OCI-LY1 (cell line): Measurements from ENCODE around the gene TNIP2.

Source experiments
- H2AFZ ChIP-seq: fragments of 200-600 bp; sonication (generic), shearing (Covaris generic); 2 replicates; pipeline ENCODE4 v1.6.0; 2014; ENCODE audit warnings: antibody characterized with exemption, mild to moderate bottlenecking, low read length
- H3F3A ChIP-seq: fragments of 200-600 bp; sonication (generic), shearing (Covaris generic); 2 replicates; pipeline ENCODE4 v1.6.0; 2014; ENCODE audit warnings: mild to moderate bottlenecking, antibody characterized with exemption, low read length, moderate library complexity; ENCODE audit not compliant: insufficient read depth
- H3K27ac ChIP-seq: fragments of 200-600 bp; sonication (generic); 2 replicates; pipeline ENCODE4 v1.5.1; 2014; ENCODE audit warnings: low read length, mixed run types, mild to moderate bottlenecking, low read depth; ENCODE audit not compliant: poor library complexity, severe bottlenecking
- H3K27me3 ChIP-seq: fragments of 200-600 bp; sonication (generic); 2 replicates; pipeline ENCODE4 v1.6.0; 2014; ENCODE audit warnings: antibody characterized with exemption, mild to moderate bottlenecking, low read length, moderate library complexity; ENCODE audit not compliant: insufficient read depth
- H3K36me3 ChIP-seq: fragments of 200-600 bp; sonication (generic); 2 replicates; pipeline ENCODE4 v1.6.1; 2014; ENCODE audit warnings: mild to moderate bottlenecking, antibody characterized with exemption, low read length, moderate library complexity, mixed read lengths; ENCODE audit not compliant: insufficient read depth
- H3K4me1 ChIP-seq: fragments of 200-600 bp; sonication (generic); 2 replicates; pipeline ENCODE4 v1.5.1; 2014; ENCODE audit warnings: mild to moderate bottlenecking, low read length, moderate library complexity; ENCODE audit not compliant: insufficient read depth, severe bottlenecking
- H3K4me2 ChIP-seq: fragments of 200-600 bp; sonication (generic), shearing (Covaris generic); 2 replicates; pipeline ENCODE4 v1.6.1; 2014; ENCODE audit warnings: low read length
- H3K4me3 ChIP-seq: fragments of 200-600 bp; sonication (generic); 2 replicates; pipeline ENCODE4 v1.5.1; 2014; ENCODE audit warnings: low read length, low read depth, mild to moderate bottlenecking, mixed read lengths; ENCODE audit not compliant: poor library complexity, severe bottlenecking
- H3K79me2 ChIP-seq: fragments of 200-600 bp; shearing (Covaris generic); 2 replicates; pipeline ENCODE4 v1.6.1; 2016; ENCODE audit warnings: mixed run types, low read length, mixed read lengths; ENCODE audit not compliant: insufficient read depth
- H3K9ac ChIP-seq: fragments of 200-600 bp; sonication (generic), shearing (Covaris generic); 2 replicates; pipeline ENCODE4 v1.6.1; 2014; ENCODE audit warnings: mild to moderate bottlenecking, low read length, mixed read lengths
- H3K9me2 ChIP-seq: fragments of 200-600 bp; sonication (generic), shearing (Covaris generic); 2 replicates; pipeline ENCODE4 v1.6.1; 2014; ENCODE audit warnings: low read depth, mild to moderate bottlenecking, low read length, mixed read lengths
- H3K9me3 ChIP-seq: fragments of 200-600 bp; shearing (Covaris generic); 2 replicates; pipeline ENCODE4 v1.6.1; 2014; ENCODE audit warnings: low read length, mixed read lengths
- H4K20me1 ChIP-seq: fragments of 200-600 bp; sonication (generic), shearing (Covaris generic); 2 replicates; pipeline ENCODE4 v1.6.0; 2016; ENCODE audit warnings: mild to moderate bottlenecking, low read length; ENCODE audit not compliant: insufficient read depth
- EZH2 ChIP-seq: fragments of 200-600 bp; sonication (generic), shearing (Covaris generic); IDR thresholded peaks from 2 replicates; pipeline ENCODE4 v1.8.0; 2017; ENCODE audit warnings: borderline replicate concordance, mixed run types, mild to moderate bottlenecking, antibody characterized with exemption, low read length, moderate library complexity, mixed read lengths
- TF ChIP-seq, protein P1 (sequence below): fragments of 200-600 bp; sonication (generic), shearing (Covaris generic); IDR thresholded peaks from 2 replicates; pipeline ENCODE4 v1.5.1; 2017; ENCODE audit warnings: mild to moderate bottlenecking, antibody characterized with exemption, low read length, moderate library complexity, mixed read lengths

The TNIP2 gene

DNA sequence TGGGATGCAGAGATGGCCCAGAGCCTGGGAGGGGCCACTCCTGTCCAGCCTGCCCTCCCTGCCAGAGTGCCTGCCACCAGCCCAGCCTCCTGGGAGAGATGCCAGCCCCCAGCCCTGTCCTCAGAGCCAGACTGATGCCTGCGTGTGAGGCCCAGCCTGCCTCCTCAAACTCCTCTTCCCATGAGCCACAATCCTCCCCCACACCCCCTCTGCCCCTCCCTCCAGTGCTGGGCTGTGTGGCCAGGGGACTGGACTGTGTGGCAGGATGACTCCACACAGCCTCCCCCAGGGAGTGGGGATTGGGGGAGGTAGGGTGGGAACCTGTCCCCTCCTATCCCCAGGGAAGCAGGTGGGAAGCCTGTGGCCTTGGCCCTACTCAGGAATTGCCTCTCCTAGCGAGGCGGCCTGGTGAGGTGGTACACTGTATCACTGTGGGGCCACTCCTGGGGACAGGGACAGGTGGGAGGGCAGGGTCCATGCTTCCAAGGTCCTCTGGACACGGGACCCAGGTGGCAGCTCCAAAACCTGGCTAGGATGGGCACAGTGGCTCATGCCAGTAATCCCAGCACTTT is 32.5 kb upstream of the TNIP2 start:
- Histone ChIP-seq H3K4me2 (no peak overlapping the region), H3K79me2 (no peaks in the 10 kb centered on the region), H3F3A (no peaks in the 10 kb centered on the region), H3K27ac (no peak overlapping the region), H3K4me1 (peaks cover 31% of the 10 kb centered on the region), H3K9ac (no peak overlapping the region), H3K36me3 (no peaks in the 10 kb centered on the region), H3K9me3 (no peaks in the 10 kb centered on the region), H3K27me3 (no peaks in the 10 kb centered on the region), H3K9me2 (no peaks in the 10 kb centered on the region), H4K20me1 (no peaks in the 10 kb centered on the region), H3K4me3 (no peak overlapping the region), H2AFZ (no peak overlapping the region)
- TF ChIP-seq, protein P1, sequence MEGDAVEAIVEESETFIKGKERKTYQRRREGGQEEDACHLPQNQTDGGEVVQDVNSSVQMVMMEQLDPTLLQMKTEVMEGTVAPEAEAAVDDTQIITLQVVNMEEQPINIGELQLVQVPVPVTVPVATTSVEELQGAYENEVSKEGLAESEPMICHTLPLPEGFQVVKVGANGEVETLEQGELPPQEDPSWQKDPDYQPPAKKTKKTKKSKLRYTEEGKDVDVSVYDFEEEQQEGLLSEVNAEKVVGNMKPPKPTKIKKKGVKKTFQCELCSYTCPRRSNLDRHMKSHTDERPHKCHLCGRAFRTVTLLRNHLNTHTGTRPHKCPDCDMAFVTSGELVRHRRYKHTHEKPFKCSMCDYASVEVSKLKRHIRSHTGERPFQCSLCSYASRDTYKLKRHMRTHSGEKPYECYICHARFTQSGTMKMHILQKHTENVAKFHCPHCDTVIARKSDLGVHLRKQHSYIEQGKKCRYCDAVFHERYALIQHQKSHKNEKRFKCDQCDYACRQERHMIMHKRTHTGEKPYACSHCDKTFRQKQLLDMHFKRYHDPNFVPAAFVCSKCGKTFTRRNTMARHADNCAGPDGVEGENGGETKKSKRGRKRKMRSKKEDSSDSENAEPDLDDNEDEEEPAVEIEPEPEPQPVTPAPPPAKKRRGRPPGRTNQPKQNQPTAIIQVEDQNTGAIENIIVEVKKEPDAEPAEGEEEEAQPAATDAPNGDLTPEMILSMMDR, result no peak
- no peak for TF ChIP-seq EZH2

GRCh38 chr4:2788101-2788500 is 32.0 kb upstream of the TNIP2 start:
- Histone ChIP-seq H3K27ac (no peak overlapping the region), H3F3A (no peaks in the 10 kb centered on the region), H3K9ac (no peak overlapping the region), H3K4me3 (no peak overlapping the region), H3K4me2 (no peak overlapping the region), H4K20me1 (no peaks in the 10 kb centered on the region), H3K79me2 (no peaks in the 10 kb centered on the region), H3K4me1 (peaks cover 27% of the 10 kb centered on the region), H3K27me3 (no peaks in the 10 kb centered on the region), H2AFZ (no peak overlapping the region), H3K36me3 (no peaks in the 10 kb centered on the region), H3K9me2 (no peaks in the 10 kb centered on the region), H3K9me3 (no peaks in the 10 kb centered on the region)
- TF ChIP-seq EZH2, result no peak
- TF ChIP-seq, protein P1, result no peak

DNA sequence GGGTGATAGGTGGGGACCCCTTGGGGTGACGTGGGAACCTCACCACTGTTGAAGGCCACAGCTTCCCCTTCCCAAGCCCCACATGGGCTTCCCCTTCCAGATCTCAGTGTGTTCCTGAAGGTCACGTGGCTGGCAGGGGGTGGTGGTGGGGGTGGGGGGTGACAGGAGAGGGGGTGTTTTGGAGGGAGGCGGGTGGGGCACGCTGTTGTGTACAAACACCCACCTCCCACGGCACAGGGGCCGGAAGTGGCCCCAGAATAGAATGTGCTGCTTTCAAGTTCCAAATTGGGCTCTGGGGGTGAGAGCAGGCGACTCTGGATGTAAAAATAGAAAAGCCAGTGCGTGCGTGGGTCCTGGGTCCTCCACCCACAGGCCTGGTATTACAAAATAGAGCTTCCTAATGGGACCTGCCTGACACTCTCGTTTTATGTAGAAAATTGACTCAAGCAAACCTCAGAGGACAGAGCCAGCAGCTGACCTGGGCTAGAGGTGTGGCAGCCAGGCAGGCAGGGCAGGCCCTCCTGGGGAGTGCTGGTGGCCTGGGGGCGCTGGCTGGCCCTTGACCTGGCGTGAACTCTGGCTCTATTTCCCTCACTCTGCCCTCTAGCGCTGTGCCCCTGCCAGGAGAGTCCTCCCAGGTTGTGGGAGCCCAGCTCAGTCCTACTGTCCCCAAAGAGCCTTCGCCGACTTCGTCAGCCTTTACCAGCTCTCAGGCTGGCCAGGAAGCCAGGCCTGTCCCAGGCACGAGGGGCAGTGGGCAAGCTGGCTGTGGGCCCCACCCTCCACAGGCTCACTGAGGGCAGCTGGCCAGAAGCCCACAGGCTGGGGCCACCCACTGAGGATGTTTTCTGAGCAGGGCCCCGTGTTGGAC is 31.3 kb upstream of the TNIP2 start:
- Histone ChIP-seq H3K4me3 (no peak overlapping the region), H3K27me3 (no peaks in the 10 kb centered on the region), H3K9me2 (no peaks in the 10 kb centered on the region), H3K27ac (no peak overlapping the region), H3F3A (no peaks in the 10 kb centered on the region), H3K4me2 (no peak overlapping the region), H2AFZ (no peak overlapping the region), H3K9ac (no peak overlapping the region), H3K4me1 (peaks cover 24% of the 10 kb centered on the region), H3K79me2 (no peaks in the 10 kb centered on the region), H3K36me3 (no peaks in the 10 kb centered on the region), H3K9me3 (no peaks in the 10 kb centered on the region), H4K20me1 (no peaks in the 10 kb centered on the region)
- TF ChIP-seq, protein P1, result no peak
- no peak for TF ChIP-seq EZH2
